Prostate gland (tissue), 2 donors: Measurements from ENCODE around the gene FBXW7. TPM values are rescaled to one million over a fixed set of nuclear protein-coding genes. Genes with fewer than 3 reads are reported as not detected.

Experiments used
- DNase-seq: peaks from one replicate; pipeline ENCODE4 v3.0.0-alpha.2; 2019; ENCODE audit warnings: low spot score
- H3K27ac ChIP-seq, 2 donors: fragments of 200-600 bp; sonication (generic); 2 replicates each; pipeline ENCODE4 v1.5.1; 2017 to 2019
- H3K27me3 ChIP-seq: fragments of 200-600 bp; sonication (generic); replicated peaks from 2 replicates; pipeline ENCODE4 v1.5.1; 2019; ENCODE audit not compliant: insufficient read depth
- H3K36me3 ChIP-seq, 2 donors: fragments of 200-600 bp; sonication (generic); 1 replicate in 1 of 2; 2 replicates in 1 of 2; pipeline versions ENCODE4 v1.5.1 to v1.8.1; 2017 to 2019
- H3K4me1 ChIP-seq: fragments of 200-600 bp; sonication (generic); replicated peaks from 2 replicates; pipeline ENCODE4 v1.5.1; 2019
- H3K4me3 ChIP-seq, 2 donors: fragments of 200-600 bp; sonication (generic); 2 replicates each; pipeline ENCODE4 v1.5.1; 2017 to 2019
- H3K9me3 ChIP-seq: fragments of 200-600 bp; sonication (generic); 2 replicates; pipeline ENCODE4 v1.5.1; 2017
- CTCF ChIP-seq, 4 experiments: fragments of 200-600 bp in 2 of 4; fragments of 450-650 bp in 2 of 4; sonication (generic) in 2 of 4; IDR thresholded peaks; 1 replicate in 3 of 4; 2 replicates in 1 of 4; pipeline ENCODE4 v1.5.1; 2016 to 2019; ENCODE audit warnings: antibody characterized with exemption in 4 of 4, mild to moderate bottlenecking in 2 of 4, moderate library complexity in 2 of 4
- POLR2A ChIP-seq: fragments of 450-650 bp; IDR thresholded peaks from one replicate; pipeline ENCODE4 v1.6.1; 2016; ENCODE audit warnings: antibody characterized with exemption, mild to moderate bottlenecking
- POLR2AphosphoS5 ChIP-seq: sonication (generic); formaldehyde crosslinking; IDR thresholded peaks from one replicate; pipeline ENCODE4 v1.6.1; 2017; ENCODE audit warnings: antibody characterized with exemption
- WGBS: methylation state at CpG from one replicate; pipeline ENCODE4 v1.1.5; 2018; 5-methylcytosine and 5-hydroxymethylcytosine counted together
- intact Hi-C: fragments of 100-400 bp; cut with DNase I; formaldehyde crosslinking; loops from one replicate; pipeline ENCODE4 v1.14.2; 2022
- total RNA-seq, 2 donors: library from RNA; depleted of rRNA; stranded (reverse); fragments of >200 nt; gene quantifications; one replicate each; pipeline ENCODE4 v1.1.0, GENCODE V29; 2016

Gene FBXW7
- total RNA-seq, 2 donors from 2014 or later, result 21.8 to 24.9 TPM

DNA sequence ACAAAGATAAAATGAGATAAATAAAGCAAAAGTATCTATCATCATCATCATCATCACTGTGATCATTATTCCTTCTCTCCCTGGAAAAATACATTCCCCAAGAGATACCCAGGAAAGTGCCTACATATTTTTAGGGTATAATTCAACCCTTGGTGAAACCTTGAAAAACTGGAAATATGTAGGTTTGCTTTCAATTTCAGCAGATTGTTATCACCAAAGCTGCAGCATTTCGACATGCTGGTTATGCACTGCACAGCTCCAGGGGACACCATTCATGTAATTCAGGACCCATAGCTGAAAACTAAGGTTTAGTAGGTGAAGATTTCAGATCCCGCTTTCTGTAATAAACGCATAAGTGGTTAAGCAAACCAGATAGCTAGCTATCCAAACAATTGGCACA is 28.4 kb upstream of the FBXW7 start:
- WGBS, result 48% methylated on average over 3 of the region's 3 CpGs
- DNase-seq, result no peak
- Histone ChIP-seq H3K4me3 (no peak overlapping the region), H3K36me3 (no peaks in the 10 kb centered on the region), H3K4me1 (peaks cover 3% of the 10 kb centered on the region), H3K27me3 (no peaks in the 10 kb centered on the region), H3K27ac (no peak overlapping the region), H3K9me3 (no peaks in the 10 kb centered on the region)
- intact Hi-C loops, result no loop called here
- TF ChIP-seq CTCF (IDR thresholded peaks at IDR 0.05) (no peak), POLR2AphosphoS5 (no peak), POLR2A (no peak)

GRCh38 chr4:152563209-152563608 is 27.3 kb upstream of the FBXW7 start:
- no peaks in the 10 kb centered on the region for H3K36me3 ChIP-seq
- intact Hi-C loops, result no loop called here
- no peaks in the 10 kb centered on the region for H3K9me3 ChIP-seq
- WGBS, result 39% methylated on average over 2 of the region's 2 CpGs
- H3K27me3 ChIP-seq, result no peaks in the 10 kb centered on the region
- H3K4me3 ChIP-seq, result no peak overlapping the region
- H3K4me1 ChIP-seq, result peaks cover 3% of the 10 kb centered on the region
- H3K27ac ChIP-seq, result no peak overlapping the region
- TF ChIP-seq CTCF (IDR thresholded peaks at IDR 0.05), result no peak
- no peak for TF ChIP-seq POLR2A
- no peak for TF ChIP-seq POLR2AphosphoS5
- DNase-seq, result no peak

GRCh38 chr4:152559641-152560040 is 23.7 kb upstream of the FBXW7 start:
- H3K4me1 ChIP-seq, result no peaks in the 10 kb centered on the region
- no peaks in the 10 kb centered on the region for H3K9me3 ChIP-seq
- no peak overlapping the region for H3K4me3 ChIP-seq
- DNase-seq, result no peak
- no peaks in the 10 kb centered on the region for H3K36me3 ChIP-seq
- WGBS, result 82% methylated on average over 3 of the region's 3 CpGs
- no peak overlapping the region for H3K27ac ChIP-seq
- H3K27me3 ChIP-seq, result no peaks in the 10 kb centered on the region
- intact Hi-C loops, result no loop called here
- TF ChIP-seq POLR2AphosphoS5 (no peak), POLR2A (no peak), CTCF (IDR thresholded peaks at IDR 0.05) (no peak)

DNA sequence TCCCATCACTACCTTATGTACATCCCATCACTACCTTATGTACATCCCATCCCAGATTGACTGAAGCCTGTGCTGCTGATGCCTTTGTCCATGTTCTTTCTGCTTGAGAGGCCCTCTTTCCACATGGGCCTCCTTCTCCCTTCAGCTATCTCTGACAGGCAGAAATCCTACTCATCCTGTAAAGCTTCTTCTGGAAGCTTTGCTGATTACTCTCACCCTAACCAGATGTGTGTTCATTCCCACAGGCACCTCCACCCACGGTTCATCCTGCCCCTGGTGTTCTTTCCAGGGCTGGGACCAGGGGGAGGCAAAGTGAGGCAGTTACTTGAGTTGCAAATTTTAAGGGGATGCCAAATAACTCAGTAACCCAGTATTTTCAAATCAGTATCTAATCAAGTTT is 22.5 kb upstream of the FBXW7 start:
- Histone ChIP-seq H3K36me3 (no peaks in the 10 kb centered on the region), H3K27me3 (no peaks in the 10 kb centered on the region), H3K4me3 (no peak overlapping the region), H3K9me3 (no peaks in the 10 kb centered on the region), H3K4me1 (no peaks in the 10 kb centered on the region), H3K27ac (no peak overlapping the region)
- intact Hi-C loops, result no loop called here
- WGBS, result 67% methylated on average over 1 of the region's 1 CpG
- DNase-seq, result no peak
- TF ChIP-seq POLR2A (no peak), CTCF (IDR thresholded peaks at IDR 0.05) (no peak), POLR2AphosphoS5 (no peak)

DNA sequence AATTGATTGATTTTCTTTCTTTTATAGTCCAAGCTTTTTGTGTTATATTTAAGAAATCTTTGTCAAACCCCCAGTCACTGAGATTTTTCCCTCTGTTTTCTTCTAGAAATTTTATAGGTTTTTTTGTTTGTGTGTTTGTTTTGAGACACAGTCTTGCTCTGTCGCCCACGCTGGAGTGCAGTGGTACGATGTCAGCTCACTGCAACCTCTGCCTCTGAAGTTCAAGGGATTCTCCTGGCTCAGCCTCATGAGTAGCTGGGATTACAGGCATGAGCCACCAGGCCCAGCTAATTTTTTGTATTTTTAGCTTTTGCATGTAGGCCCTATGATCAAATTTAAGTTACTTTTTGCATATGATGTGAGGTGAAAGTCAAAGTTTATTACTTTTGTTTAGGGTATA is 20.9 kb upstream of the FBXW7 start:
- Histone ChIP-seq H3K9me3 (no peaks in the 10 kb centered on the region), H3K27ac (no peak overlapping the region), H3K27me3 (no peaks in the 10 kb centered on the region), H3K4me3 (no peak overlapping the region), H3K4me1 (no peaks in the 10 kb centered on the region), H3K36me3 (no peaks in the 10 kb centered on the region)
- TF ChIP-seq POLR2AphosphoS5 (no peak), CTCF (IDR thresholded peaks at IDR 0.05) (no peak), POLR2A (no peak)
- no peak for DNase-seq
- intact Hi-C loops, result no loop called here
- WGBS, result 71% methylated on average over 3 of the region's 3 CpGs
